Activated CD4-positive, alpha-beta T cell treated with anti-CD3 and anti-CD28 coated beads, Interleukin-2, amount 10 ng/mL, durations not matched to agents 7 days and 5 days (primary cell): ENCODE measurements around the gene FOS. TPM values are rescaled to one million over a fixed set of nuclear protein-coding genes. Genes with fewer than 3 reads are reported as not detected.
"Not testable (repeated sequence)": the region's sequence is repeated elsewhere in the genome, so short reads cannot be mapped to it uniquely, and the experiment has no call there.

Source experiments
- CTCF ChIA-PET: fragments of 350-600 bp; sonication (Branson Sonifier 250); formaldehyde crosslinking; loops from one replicate; lab custom pipeline; 2021; ENCODE audit warnings: antibody characterized with exemption; lab: Charles Lee
- POLR2A ChIA-PET: fragments of 350-600 bp; sonication (Branson Sonifier 250); formaldehyde crosslinking; loops from one replicate; lab custom pipeline; 2021; ENCODE audit warnings: antibody characterized with exemption; lab: Charles Lee
- DNase-seq: peaks from one replicate; pipeline ENCODE4 v3.0.0-alpha.2; 2020
- H3K27ac Mint-ChIP-seq: one replicate; pipeline ENCODE4 v1.8.0; 2021; ENCODE audit warnings: mild to moderate bottlenecking, moderate library complexity, mixed read lengths
- H3K27me3 Mint-ChIP-seq: one replicate; pipeline ENCODE4 v1.8.0; 2021; ENCODE audit warnings: mixed read lengths
- H3K36me3 Mint-ChIP-seq: one replicate; pipeline ENCODE4 v1.8.0; 2021; ENCODE audit warnings: low read depth, mixed read lengths
- H3K4me1 Mint-ChIP-seq: one replicate; pipeline ENCODE4 v1.8.0; 2021; ENCODE audit warnings: mixed read lengths
- H3K4me3 Mint-ChIP-seq: one replicate; pipeline ENCODE4 v1.8.0; 2021; ENCODE audit warnings: mild to moderate bottlenecking, moderate library complexity, mixed read lengths
- H3K9me3 Mint-ChIP-seq: one replicate; pipeline ENCODE4 v1.8.0; 2021; ENCODE audit warnings: mixed read lengths
- total RNA-seq, 2 experiments: library from RNA; stranded (reverse); gene quantifications; one replicate each; pipeline ENCODE4 v1.2.3, GENCODE V29; 2021

Gene FOS
- total RNA-seq, 2 experiments from 2014 or later, result 28.0 to 35.7 TPM

GRCh38 chr14:75306927-75307699 is 28.5 kb downstream of the FOS start:
- Mint-ChIP-seq H3K4me1 (peaks cover 21% of the 10 kb centered on the region), H3K4me3 (no peak overlapping the region), H3K36me3 (no peaks in the 10 kb centered on the region), H3K9me3 (no peaks in the 10 kb centered on the region), H3K27ac (no peak overlapping the region), H3K27me3 (no peaks in the 10 kb centered on the region)
- ChIA-PET CTCF (interaction anchor here (0.8 to 3.1 kb wide), 8 partner anchors 11 to 348 kb away, joined by 3 to 12 read pairs (median 4); no protein-coding TSS in a partner anchor), POLR2A (no interaction called here)
- DNase-seq, result peak; percentile 56

DNA sequence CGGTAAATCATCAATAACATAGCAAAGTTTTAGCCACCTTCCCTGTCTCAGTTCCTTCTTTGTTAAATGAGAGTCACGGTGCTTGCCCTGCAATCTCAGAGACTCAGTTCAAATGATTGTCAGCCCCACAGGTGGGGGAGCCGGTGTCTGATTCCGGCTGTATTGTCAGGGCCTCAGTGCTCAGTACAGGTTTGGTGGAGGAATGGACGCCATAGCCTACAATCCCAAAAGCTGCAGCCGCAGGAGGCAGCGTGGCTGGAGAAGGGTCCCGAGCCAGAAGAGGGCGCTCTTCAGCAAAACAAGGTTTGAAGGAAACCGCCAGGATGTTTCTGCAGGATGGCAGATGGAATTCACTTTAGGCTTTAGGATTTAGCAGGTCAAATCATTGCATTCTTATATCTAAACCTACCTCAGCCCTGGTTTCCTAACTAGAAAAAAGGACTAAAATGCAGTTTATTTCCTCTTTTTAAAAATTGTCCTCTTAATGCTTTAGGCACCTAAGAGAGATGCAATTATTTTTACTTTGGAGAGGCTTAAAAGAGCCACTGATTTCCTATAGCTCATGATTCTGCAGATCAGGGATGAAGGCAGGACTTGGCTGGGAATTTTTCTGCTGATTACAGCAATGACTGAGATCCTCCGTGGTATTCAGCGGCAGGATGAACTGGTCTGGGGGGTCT is 29.2 kb downstream of the FOS start:
- Mint-ChIP-seq H3K36me3 (no peaks in the 10 kb centered on the region), H3K27ac (no peak overlapping the region), H3K4me1 (peaks cover 18% of the 10 kb centered on the region), H3K27me3 (no peaks in the 10 kb centered on the region), H3K9me3 (no peaks in the 10 kb centered on the region), H3K4me3 (no peak overlapping the region)
- peak; percentile 75 for DNase-seq
- POLR2A ChIA-PET, result no interaction called here
- CTCF ChIA-PET, result interaction anchor here (0.6 to 3.1 kb wide), 9 partner anchors 10 to 347 kb away, joined by 3 to 12 read pairs (median 4); no protein-coding TSS in a partner anchor

DNA sequence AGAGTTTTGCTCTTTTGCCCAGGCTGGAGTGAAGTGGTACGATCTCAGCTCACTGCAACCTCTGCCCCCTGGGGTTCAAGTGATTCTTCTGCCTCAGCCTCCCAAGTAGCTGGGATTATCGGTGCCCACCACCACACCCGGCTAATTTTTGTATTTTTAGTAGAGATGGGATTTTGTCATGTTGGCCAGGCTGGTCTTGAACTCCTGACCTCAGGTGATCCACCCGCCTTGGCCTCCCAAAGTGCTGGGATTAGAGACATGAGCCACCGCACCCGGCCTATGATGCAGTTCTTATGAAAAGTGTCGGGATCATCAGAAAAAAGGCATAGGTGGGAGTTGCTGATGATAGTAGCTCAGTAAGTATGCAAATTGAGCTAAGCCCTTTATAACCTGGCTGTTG is 30.4 kb downstream of the FOS start:
- DNase-seq, POLR2A ChIA-PET, H3K36me3 Mint-ChIP-seq, H3K9me3 Mint-ChIP-seq, H3K27me3 Mint-ChIP-seq, H3K4me3 Mint-ChIP-seq, H3K27ac Mint-ChIP-seq: not testable (repeated sequence)
- peaks cover 13% of the 10 kb centered on the region for H3K4me1 Mint-ChIP-seq
- CTCF ChIA-PET, result interaction anchor here (0.6 to 3.1 kb wide), 14 partner anchors 13 to 420 kb away, joined by 3 to 12 read pairs (median 4); partner anchors contain the start of gene TTLL5

DNA sequence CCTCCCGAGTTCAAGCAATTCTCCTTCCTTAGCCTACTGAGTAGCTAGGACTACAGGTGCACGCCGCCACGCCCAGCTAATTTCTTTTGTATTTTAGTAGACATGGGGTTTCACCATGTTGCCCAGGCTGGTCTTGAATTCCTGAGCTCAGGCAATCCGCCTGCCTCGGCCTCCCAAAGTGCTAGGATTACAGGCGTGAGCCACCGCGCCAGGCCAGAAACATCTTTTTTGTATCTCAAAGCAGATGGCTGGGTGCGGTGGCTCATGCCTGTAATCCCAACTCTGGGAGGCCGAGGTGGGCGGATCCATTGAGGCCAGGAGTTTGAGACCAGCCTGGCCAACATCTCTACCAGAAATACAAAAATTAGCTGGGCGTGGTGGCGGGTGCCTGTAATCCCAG is 30.9 kb downstream of the FOS start:
- H3K36me3 Mint-ChIP-seq, H3K9me3 Mint-ChIP-seq, H3K4me3 Mint-ChIP-seq, POLR2A ChIA-PET, H3K27me3 Mint-ChIP-seq, H3K27ac Mint-ChIP-seq, DNase-seq: not testable (repeated sequence)
- CTCF ChIA-PET, result interaction anchor here (0.6 to 3.1 kb wide), 10 partner anchors 13 to 344 kb away, joined by 3 to 12 read pairs (median 4); no protein-coding TSS in a partner anchor
- H3K4me1 Mint-ChIP-seq, result peaks cover 13% of the 10 kb centered on the region

GRCh38 chr14:75310295-75311111 is 31.9 kb downstream of the FOS start:
- Mint-ChIP-seq H3K4me3 (no peak overlapping the region), H3K27me3 (peaks cover 6% of the 10 kb centered on the region), H3K9me3 (no peaks in the 10 kb centered on the region), H3K36me3 (no peaks in the 10 kb centered on the region), H3K4me1 (peaks cover 16% of the 10 kb centered on the region), H3K27ac (no peak overlapping the region)
- no peak for DNase-seq
- CTCF ChIA-PET, result interaction anchor here (0.6 to 3.1 kb wide), 8 partner anchors 12 to 1869 kb away, joined by 3 to 12 read pairs (median 4); no protein-coding TSS in a partner anchor
- POLR2A ChIA-PET, result no interaction called here

- Mint-ChIP-seq H3K27me3 (peaks cover 11% of the 10 kb centered on the region), H3K4me1 (peaks cover 16% of the 10 kb centered on the region), H3K9me3 (no peaks in the 10 kb centered on the region), H3K4me3 (no peak overlapping the region), H3K36me3 (no peaks in the 10 kb centered on the region), H3K27ac (no peak overlapping the region)
- ChIA-PET POLR2A (no interaction called here), CTCF (interaction anchor here (0.6 to 1.5 kb wide), 3 partner anchors 16 to 1870 kb away, joined by 3 to 4 read pairs (median 3); no protein-coding TSS in a partner anchor)
- DNase-seq, result no peak
These were observed 32.7 kb downstream of the FOS start for GRCh38 chr14:75311356-75311755.

DNA sequence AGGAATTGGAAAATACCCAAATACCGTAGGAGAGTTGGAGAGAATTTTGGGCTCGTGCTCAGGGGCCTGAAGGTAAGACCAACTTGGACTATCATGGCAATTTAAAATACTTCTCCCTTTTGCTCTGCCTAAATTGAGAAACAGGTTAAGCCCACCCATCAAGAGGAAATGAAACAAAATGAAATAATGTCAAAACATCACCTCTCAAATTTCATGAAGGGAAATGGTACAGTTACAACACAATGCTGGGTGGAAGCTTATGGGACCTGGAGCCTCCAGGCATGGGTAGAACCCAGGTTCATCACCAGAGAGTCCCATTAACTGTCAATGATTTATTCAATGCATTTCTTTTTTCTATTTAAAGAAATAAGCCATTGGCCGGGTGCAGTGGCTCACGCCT is 33.7 kb downstream of the FOS start:
- no peak for DNase-seq
- Mint-ChIP-seq H3K27me3 (peaks cover 11% of the 10 kb centered on the region), H3K9me3 (no peaks in the 10 kb centered on the region), H3K36me3 (no peaks in the 10 kb centered on the region), H3K4me1 (peaks cover 11% of the 10 kb centered on the region), H3K27ac (no peak overlapping the region), H3K4me3 (no peak overlapping the region)
- ChIA-PET CTCF (interaction anchor here (0.6 to 1.6 kb wide), 2 partner anchors 131 to 177 kb away, joined by 3 to 5 read pairs; no protein-coding TSS in a partner anchor), POLR2A (no interaction called here)

- ChIA-PET POLR2A (interaction anchor here (0.6 kb wide), 1 partner anchor 111 kb away, joined by 3 read pairs; no protein-coding TSS in a partner anchor), CTCF (interaction anchor here (0.7 to 1.6 kb wide), 4 partner anchors 9 to 341 kb away, joined by 4 to 5 read pairs (median 4); no protein-coding TSS in a partner anchor)
- no peaks in the 10 kb centered on the region for H3K9me3 Mint-ChIP-seq
- H3K27me3 Mint-ChIP-seq, result peaks cover 15% of the 10 kb centered on the region
- DNase-seq, result no peak
- no peak overlapping the region for H3K4me3 Mint-ChIP-seq
- H3K4me1 Mint-ChIP-seq, result peaks cover 5% of the 10 kb centered on the region
- H3K27ac Mint-ChIP-seq, result no peak overlapping the region
- no peaks in the 10 kb centered on the region for H3K36me3 Mint-ChIP-seq
These were observed 34.7 kb downstream of the FOS start for GRCh38 chr14:75313294-75313693.

DNA sequence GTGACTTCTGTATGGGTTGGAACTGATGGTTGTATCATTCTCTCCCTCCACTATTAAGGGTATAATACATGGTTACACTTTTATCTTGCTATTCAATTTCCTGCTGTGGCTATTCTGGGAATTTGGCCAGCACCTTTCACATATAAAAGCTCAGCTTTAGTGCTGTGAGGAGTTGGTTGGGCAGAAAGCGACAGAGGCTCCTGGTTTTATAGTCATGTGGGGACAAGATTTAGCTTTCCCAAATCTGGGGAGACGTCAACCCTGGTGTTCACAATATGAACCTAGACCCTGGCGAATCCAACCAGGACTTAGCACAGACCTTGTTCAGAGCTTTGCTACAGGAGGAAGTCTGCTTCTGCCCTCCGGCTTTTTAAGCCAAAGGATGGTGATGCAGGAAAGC is 36.5 kb downstream of the FOS start:
- no peak overlapping the region for H3K4me3 Mint-ChIP-seq
- CTCF ChIA-PET, result no interaction called here

DNA sequence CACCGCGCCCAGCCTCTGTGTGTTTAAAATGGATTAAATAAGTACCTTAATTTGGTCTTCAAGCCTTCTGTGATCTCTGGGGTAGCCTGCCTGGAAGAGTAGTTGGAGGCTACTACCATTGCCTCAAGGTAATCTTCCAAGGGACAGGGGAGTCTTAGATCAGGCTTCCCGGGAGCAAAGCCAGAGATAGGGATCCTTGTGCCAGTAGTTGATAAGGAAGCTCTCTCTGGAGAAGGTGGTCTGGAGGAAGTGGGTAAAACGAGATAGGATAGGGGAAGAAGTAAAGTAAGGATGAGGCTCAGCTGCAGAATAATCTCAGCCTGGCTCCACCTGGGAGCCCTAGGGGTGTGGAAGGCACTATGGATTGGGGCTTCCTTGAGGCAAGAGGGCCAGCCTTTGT is 38.5 kb downstream of the FOS start:
- POLR2A ChIA-PET, result no interaction called here
- peaks cover 3% of the 10 kb centered on the region for H3K4me1 Mint-ChIP-seq
- no peak overlapping the region for H3K4me3 Mint-ChIP-seq

More for the DNA sequence above, 36.5 kb downstream of the FOS start:
- no peak for DNase-seq
- Mint-ChIP-seq H3K9me3 (peaks cover 2% of the 10 kb centered on the region), H3K27me3 (peaks cover 15% of the 10 kb centered on the region), H3K36me3 (no peaks in the 10 kb centered on the region), H3K4me1 (peaks cover 5% of the 10 kb centered on the region), H3K27ac (no peak overlapping the region)
- POLR2A ChIA-PET, result no interaction called here

GRCh38 chr14:75318353-75318752 is 39.7 kb downstream of the FOS start:
- no peaks in the 10 kb centered on the region for H3K36me3 Mint-ChIP-seq
- ChIA-PET CTCF (interaction anchor here (1.0 kb wide), 1 partner anchor 10 kb away, joined by 3 read pairs; no protein-coding TSS in a partner anchor), POLR2A (interaction anchor here (0.6 kb wide), 1 partner anchor 316 kb away, joined by 3 read pairs; no protein-coding TSS in a partner anchor)
- H3K9me3 Mint-ChIP-seq, result peaks cover 2% of the 10 kb centered on the region
- H3K27me3 Mint-ChIP-seq, result peaks cover 15% of the 10 kb centered on the region
- peaks cover 3% of the 10 kb centered on the region for H3K4me1 Mint-ChIP-seq
- H3K27ac Mint-ChIP-seq, result no peak overlapping the region
- no peak overlapping the region for H3K4me3 Mint-ChIP-seq
- no peak for DNase-seq

More for the DNA sequence above, 38.5 kb downstream of the FOS start:
- Mint-ChIP-seq H3K27ac (no peak overlapping the region), H3K36me3 (no peaks in the 10 kb centered on the region), H3K9me3 (peaks cover 2% of the 10 kb centered on the region), H3K27me3 (peaks cover 15% of the 10 kb centered on the region)
- CTCF ChIA-PET, result interaction anchor here (0.7 kb wide), 1 partner anchor 213 kb away, joined by 3 read pairs; no protein-coding TSS in a partner anchor
- no peak for DNase-seq

- H3K4me1 Mint-ChIP-seq, result peaks cover 3% of the 10 kb centered on the region
- H3K27me3 Mint-ChIP-seq, result peaks cover 15% of the 10 kb centered on the region
- H3K27ac Mint-ChIP-seq, result no peak overlapping the region
- H3K36me3 Mint-ChIP-seq, result no peaks in the 10 kb centered on the region
- no peak for DNase-seq
- no peak overlapping the region for H3K4me3 Mint-ChIP-seq
- POLR2A ChIA-PET, result no interaction called here
- peaks cover 2% of the 10 kb centered on the region for H3K9me3 Mint-ChIP-seq
- CTCF ChIA-PET, result interaction anchor here (0.7 kb wide), 1 partner anchor 251 kb away, joined by 3 read pairs; no protein-coding TSS in a partner anchor
These were observed 40.4 kb downstream of the FOS start for GRCh38 chr14:75319021-75319420.
